ENCODE results near the gene PRKAG2.

PRKAG2 gene

DNA sequence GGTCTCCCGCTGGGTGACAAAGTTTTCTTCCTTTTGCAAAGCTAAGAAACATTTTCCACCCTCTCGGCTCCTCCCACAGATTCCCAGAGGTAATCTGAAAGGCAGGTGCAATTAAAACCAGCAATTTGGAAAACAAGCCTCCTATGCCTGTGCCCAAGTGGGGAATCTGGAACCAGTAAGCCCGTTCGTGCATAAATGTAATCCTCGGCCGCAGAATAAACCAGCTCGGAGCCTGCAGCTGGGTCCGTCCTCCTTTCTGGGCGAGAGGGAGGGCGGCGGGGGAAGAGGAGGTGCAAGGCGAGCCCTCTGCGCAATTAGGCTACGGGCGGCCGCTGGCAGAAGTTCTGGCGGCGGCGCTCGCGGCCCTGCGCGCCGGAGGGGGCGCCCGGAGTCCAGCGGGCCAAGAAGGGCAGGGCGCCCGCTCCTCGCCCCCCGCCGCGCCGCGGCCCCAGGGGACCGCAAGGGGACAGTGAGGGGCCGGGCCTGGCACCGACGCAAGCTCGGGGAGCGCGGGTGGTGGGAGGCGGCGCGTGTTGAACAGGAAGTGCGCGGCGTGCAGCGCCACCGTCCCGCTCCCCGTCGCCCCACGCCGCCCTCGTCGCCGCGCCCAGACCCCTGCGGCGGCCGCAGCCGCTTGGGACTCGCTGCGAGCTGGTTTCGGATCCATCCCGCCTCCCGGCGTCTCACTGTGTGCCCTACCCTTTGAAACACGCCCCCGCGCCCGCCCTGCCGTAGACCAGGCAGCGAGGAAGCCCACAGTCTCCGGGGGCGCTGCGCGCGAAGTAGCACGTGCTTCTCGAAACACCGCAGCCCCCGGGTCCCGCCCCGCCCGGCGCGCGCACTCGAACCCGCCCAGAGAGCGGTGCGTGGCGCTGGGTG lies at the start of gene PRKAG2:
PRKAG2 (minus strand) TSS at position 217 of the 879 bp plus-strand sequence. CDS start 495 bp downstream, outside the sequence.
- no peak for DNase-seq (ENCODE audit: insufficient read length, low spot score)
- no peak for FAIRE-seq
- TF ChIP-seq, protein P1, sequence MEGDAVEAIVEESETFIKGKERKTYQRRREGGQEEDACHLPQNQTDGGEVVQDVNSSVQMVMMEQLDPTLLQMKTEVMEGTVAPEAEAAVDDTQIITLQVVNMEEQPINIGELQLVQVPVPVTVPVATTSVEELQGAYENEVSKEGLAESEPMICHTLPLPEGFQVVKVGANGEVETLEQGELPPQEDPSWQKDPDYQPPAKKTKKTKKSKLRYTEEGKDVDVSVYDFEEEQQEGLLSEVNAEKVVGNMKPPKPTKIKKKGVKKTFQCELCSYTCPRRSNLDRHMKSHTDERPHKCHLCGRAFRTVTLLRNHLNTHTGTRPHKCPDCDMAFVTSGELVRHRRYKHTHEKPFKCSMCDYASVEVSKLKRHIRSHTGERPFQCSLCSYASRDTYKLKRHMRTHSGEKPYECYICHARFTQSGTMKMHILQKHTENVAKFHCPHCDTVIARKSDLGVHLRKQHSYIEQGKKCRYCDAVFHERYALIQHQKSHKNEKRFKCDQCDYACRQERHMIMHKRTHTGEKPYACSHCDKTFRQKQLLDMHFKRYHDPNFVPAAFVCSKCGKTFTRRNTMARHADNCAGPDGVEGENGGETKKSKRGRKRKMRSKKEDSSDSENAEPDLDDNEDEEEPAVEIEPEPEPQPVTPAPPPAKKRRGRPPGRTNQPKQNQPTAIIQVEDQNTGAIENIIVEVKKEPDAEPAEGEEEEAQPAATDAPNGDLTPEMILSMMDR (IDR thresholded peaks at IDR 0.05; ENCODE audit: insufficient read depth, missing control alignments), result no peak

DNA sequence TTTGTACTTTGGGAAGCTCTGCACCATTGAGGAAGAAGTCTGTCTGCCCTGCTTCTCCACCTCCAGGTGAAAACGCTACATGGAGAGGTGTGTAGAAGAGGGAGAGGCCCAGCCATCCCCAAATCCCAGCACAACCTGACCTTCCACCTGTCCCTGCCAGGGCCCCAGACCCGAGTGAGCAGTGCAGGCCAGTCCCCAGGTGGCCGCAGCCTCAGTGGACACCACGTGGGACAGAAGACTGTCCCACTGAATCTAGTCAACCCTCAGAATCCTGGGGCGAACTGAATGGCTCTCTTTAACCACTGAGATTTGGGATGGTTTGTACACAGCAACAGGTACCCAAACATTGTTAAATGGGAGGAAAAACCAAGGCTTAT lies 49.4 kb upstream of the PRKAG2 start:
- TF ChIP-seq, protein P1 (IDR thresholded peaks at IDR 0.05; ENCODE audit: insufficient read depth, missing control alignments), result no peak
- FAIRE-seq (no peak), DNase-seq (ENCODE audit: insufficient read length, low spot score) (no peak)

DNA sequence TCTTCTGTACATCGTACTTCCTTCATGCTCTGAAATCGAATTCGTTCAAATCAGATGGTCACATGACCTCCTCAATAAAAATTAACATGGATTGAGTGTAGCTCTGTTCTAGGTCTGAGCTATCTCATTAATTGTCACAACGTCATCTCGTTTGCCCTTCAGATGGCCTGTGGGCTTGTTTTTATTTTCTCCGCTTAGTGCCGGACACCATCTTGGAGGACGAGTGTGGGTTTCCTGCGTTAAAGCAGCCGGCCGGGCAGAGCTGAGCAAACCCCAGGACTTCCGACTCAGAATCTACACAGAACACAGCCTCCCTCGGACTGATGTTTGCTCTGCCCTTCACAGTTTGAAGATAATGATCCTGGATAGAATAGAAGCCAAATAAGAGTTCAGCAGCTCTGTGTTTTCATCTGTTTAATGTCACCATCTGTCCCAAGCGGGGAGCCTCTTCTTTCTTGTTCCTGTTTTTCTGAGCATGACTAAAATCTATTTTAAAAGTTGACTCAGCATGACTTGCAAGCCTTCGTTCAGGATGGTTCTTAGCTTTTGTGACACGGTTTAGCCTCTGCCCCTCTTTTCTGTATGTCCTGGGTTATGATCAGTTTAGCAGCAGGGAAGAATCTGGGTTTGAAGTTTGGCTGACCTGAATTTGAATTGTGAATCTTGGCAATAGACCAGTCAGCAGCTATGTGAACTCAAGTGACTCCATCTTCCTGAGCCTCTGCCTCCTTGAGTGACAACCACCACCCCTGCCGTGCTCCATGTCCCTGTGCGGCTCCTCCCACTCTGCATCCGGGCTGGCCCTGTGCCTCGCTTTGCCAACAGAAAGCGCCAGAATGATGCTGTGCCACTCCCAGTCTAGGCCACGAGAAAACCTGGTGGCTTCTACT lies 48.8 kb upstream of the PRKAG2 start:
- no peak for FAIRE-seq

DNA sequence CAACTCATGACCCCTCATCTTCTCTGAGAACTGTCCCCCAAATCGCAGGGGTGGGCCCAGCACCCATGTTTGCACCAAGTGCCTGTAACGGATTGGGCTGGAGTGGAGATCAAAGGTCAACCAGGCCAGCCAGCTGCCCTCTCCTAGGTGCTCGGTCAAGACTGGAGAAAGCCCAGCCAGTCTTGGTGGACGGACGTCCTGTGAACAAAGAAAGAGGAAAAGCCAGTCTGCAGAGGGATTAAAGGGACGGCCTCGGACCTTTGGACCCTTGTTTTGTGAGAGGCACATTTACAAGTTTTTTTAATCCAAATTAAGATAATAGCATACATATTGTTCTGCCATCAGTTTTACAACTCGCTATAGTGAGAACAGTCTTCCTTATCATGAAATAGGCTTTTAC lies 47.6 kb upstream of the PRKAG2 start:
- no peak for DNase-seq (ENCODE audit: insufficient read length, low spot score)
- no peak for FAIRE-seq
- TF ChIP-seq, protein P1 (IDR thresholded peaks at IDR 0.05; ENCODE audit: insufficient read depth, missing control alignments), result no peak

More for the DNA sequence above, 48.8 kb upstream of the PRKAG2 start:
- TF ChIP-seq, protein P1 (IDR thresholded peaks at IDR 0.05; ENCODE audit: insufficient read depth, missing control alignments), result no peak
- no peak for DNase-seq (ENCODE audit: insufficient read length, low spot score)

DNA sequence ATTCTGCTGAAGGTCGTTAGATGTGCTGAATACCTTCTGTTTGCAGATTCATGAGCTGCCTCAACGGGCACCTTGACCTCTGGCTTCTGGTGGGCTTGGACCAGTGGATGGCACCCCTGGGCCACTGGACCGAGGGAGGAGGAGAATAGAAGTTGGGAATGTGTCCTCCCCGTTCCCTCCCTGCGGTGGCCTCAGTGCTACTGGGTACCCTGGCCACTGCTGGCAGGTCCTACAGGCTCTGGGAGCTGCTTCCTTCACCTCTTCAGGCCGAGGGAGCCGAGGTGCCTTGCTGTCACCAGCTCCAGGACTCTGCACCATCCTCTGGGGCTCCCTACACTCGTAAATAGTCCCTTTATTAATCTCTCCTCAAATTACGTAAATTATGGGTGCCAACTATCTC lies 47.1 kb upstream of the PRKAG2 start:
- FAIRE-seq, result no peak
- TF ChIP-seq, protein P1 (IDR thresholded peaks at IDR 0.05; ENCODE audit: insufficient read depth, missing control alignments), result no peak
- no peak for DNase-seq (ENCODE audit: insufficient read length, low spot score)

DNA sequence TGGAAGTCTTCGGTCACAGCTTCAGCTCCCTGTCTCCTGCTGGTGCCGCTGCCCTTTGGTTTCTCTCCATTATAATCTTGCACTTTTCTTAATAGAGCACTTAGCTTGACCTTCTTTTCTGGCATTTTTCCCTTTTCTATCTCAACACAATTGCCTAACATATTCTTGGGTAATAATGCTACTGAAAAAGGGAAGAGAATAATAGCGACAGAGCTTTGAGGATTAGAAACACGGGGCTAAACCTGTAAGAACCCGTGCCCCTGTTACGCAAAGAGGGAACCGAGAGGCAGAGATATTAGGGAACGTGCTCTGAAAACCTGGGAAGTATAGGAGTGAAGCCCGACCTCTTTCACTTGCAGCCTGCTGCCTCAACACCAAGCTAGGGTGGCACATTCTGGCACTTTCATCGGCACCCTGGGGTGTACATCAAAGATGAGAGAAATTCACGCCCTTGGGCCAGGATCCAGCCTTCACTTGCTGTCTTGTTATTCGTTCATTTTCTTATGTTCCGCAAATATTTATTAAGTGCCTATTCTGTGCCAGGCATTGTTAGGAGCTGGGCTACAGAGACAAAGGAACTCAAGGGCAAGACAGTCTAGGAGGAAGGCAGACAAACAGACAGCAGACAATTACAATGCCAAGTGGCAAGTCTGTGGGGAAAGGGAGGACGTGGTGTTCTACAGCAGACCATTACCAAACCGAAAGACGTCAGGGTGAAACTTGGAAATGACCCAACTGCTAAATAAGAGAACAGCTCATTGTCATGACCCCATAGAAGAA lies 46.4 kb upstream of the PRKAG2 start:
- DNase-seq (ENCODE audit: insufficient read length, low spot score) (no peak), FAIRE-seq (no peak)
- TF ChIP-seq, protein P1 (IDR thresholded peaks at IDR 0.05; ENCODE audit: insufficient read depth, missing control alignments), result no peak

All from D721Med (cell line).